HG02938 (cell line): Measurements from ENCODE around the gene RNASE8.
"Not testable (repeated sequence)": the region's sequence is repeated elsewhere in the genome, so short reads cannot be mapped to it uniquely, and the experiment has no call there.

Source experiments
- ATAC-seq: cut with Tn5 transposase; IDR thresholded peaks from one replicate; pipeline ENCODE4 v1.9.1; 2021; ENCODE audit warnings: mild to moderate bottlenecking, moderate library complexity; ENCODE audit not compliant: unreplicated experiment

The RNASE8 gene

GRCh38 chr14:21029917-21030316 lies 27.7 kb upstream of the RNASE8 start, which contains the start of gene TPPP2:
TSS of gene TPPP2 (plus strand) at chr14:21030217. CDS start at chr14:21030582, 365 bp downstream.
- no peak for ATAC-seq

GRCh38 chr14:21030531-21030930 lies 27.1 kb upstream of the RNASE8 start:
- no peak for ATAC-seq

- ATAC-seq = no peak
Observed at GRCh38 chr14:21032326-21033132, 25.1 kb upstream of the RNASE8 start.

GRCh38 chr14:21033133-21033698 lies 24.4 kb upstream of the RNASE8 start:
- no peak for ATAC-seq

GRCh38 chr14:21034707-21035106 lies 22.9 kb upstream of the RNASE8 start, which contains the start of gene RNASE13:
TSS of gene RNASE13 (minus strand) at chr14:21034807. CDS start at chr14:21034288, 519 bp downstream.
- no peak for ATAC-seq

GRCh38 chr14:21036751-21037150 lies 20.9 kb upstream of the RNASE8 start:
- ATAC-seq = no peak

- ATAC-seq = no peak
Observed at GRCh38 chr14:21037156-21037555, 20.5 kb upstream of the RNASE8 start.

- ATAC-seq = no peak
Observed at GRCh38 chr14:21038441-21039422, 18.9 kb upstream of the RNASE8 start.

GRCh38 chr14:21039585-21040369 lies 17.8 kb upstream of the RNASE8 start:
- ATAC-seq = no peak

- ATAC-seq = no peak
Observed at GRCh38 chr14:21040370-21040925, 17.2 kb upstream of the RNASE8 start.

GRCh38 chr14:21040941-21041340 lies 16.7 kb upstream of the RNASE8 start:
- ATAC-seq = not testable (repeated sequence)

- no peak for ATAC-seq
Observed at GRCh38 chr14:21041676-21042433, 15.8 kb upstream of the RNASE8 start, which contains the start of gene RNASE7. TSS of gene RNASE7 (plus strand) at chr14:21042362. CDS start at chr14:21042993, 631 bp downstream.

GRCh38 chr14:21042918-21043317 lies 14.7 kb upstream of the RNASE8 start:
- no peak for ATAC-seq

GRCh38 chr14:21043387-21043973 lies 14.1 kb upstream of the RNASE8 start:
- no peak for ATAC-seq

- ATAC-seq = no peak
Observed at GRCh38 chr14:21043974-21044618, 13.5 kb upstream of the RNASE8 start.

- no peak for ATAC-seq
Observed at GRCh38 chr14:21047378-21047781, 10.2 kb upstream of the RNASE8 start.

GRCh38 chr14:21048638-21049037 lies 9.0 kb upstream of the RNASE8 start:
- ATAC-seq = no peak

GRCh38 chr14:21049271-21049673 lies 8.3 kb upstream of the RNASE8 start:
- no peak for ATAC-seq
